Measurements from ENCODE around the gene A2M.

DNA sequence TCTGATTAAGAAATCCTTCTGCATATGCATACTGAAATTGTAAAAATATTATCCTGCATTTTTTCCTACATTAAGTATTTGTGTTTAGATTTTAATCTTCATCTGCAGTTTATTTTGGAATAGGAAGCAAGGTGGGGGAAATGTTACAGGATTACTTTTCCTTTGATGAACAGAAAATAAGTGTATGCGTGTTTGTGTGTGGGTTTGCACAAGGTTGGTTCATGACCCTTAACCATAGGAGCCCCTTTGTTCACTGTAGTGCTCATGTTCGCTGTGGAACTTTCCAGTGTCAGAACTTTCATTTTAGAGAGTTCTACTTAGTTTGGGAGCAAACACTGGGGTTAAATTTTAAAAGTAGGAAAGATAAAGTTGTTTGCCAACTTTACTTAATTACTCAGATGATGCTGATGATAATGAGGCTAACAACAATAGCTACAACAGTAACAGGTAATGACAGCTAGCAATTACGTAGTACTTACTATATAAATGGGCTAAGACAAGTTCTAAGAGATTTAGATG is 6.4 kb upstream of the A2M start:
- TF ChIP-seq, protein P1, sequence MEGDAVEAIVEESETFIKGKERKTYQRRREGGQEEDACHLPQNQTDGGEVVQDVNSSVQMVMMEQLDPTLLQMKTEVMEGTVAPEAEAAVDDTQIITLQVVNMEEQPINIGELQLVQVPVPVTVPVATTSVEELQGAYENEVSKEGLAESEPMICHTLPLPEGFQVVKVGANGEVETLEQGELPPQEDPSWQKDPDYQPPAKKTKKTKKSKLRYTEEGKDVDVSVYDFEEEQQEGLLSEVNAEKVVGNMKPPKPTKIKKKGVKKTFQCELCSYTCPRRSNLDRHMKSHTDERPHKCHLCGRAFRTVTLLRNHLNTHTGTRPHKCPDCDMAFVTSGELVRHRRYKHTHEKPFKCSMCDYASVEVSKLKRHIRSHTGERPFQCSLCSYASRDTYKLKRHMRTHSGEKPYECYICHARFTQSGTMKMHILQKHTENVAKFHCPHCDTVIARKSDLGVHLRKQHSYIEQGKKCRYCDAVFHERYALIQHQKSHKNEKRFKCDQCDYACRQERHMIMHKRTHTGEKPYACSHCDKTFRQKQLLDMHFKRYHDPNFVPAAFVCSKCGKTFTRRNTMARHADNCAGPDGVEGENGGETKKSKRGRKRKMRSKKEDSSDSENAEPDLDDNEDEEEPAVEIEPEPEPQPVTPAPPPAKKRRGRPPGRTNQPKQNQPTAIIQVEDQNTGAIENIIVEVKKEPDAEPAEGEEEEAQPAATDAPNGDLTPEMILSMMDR (IDR thresholded peaks at IDR 0.05; ENCODE audit: insufficient read depth, low read depth, low read length), result no peak
- no peak for TF ChIP-seq EZH2 (IDR thresholded peaks at IDR 0.05; ENCODE audit: insufficient read depth, low read length)
